ENCODE data around the gene OPCML. TPM values are rescaled to one million over a fixed set of nuclear protein-coding genes. Genes with fewer than 3 reads are reported as not detected.

OPCML gene
- total RNA-seq, 2 donors from 2014 or later = under 0.01 TPM; not detected in 1

GRCh38 chr11:133164986-133165385, 367.3 kb downstream of the OPCML start:
- 70 to 71% methylated on average over 1 to 7 of the region's 7 CpGs for WGBS, 2 donors
- Histone ChIP-seq H3K9me3 (no peaks in the 10 kb centered on the region), H3K4me3 (no peak overlapping the region), H3K27me3 (no peaks in the 10 kb centered on the region), H3K36me3 (replicated peaks in 1 of 2; ENCODE audit: insufficient read depth in 1 of 2, low read depth in 2 of 2) (no peaks in the 10 kb centered on the region), H3K27ac (no peak overlapping the region), H3K4me1 (peaks cover 13% of the 10 kb centered on the region)
- TF ChIP-seq POLR2A (IDR thresholded peaks at IDR 0.05) = no peak
- TF ChIP-seq, protein P1, sequence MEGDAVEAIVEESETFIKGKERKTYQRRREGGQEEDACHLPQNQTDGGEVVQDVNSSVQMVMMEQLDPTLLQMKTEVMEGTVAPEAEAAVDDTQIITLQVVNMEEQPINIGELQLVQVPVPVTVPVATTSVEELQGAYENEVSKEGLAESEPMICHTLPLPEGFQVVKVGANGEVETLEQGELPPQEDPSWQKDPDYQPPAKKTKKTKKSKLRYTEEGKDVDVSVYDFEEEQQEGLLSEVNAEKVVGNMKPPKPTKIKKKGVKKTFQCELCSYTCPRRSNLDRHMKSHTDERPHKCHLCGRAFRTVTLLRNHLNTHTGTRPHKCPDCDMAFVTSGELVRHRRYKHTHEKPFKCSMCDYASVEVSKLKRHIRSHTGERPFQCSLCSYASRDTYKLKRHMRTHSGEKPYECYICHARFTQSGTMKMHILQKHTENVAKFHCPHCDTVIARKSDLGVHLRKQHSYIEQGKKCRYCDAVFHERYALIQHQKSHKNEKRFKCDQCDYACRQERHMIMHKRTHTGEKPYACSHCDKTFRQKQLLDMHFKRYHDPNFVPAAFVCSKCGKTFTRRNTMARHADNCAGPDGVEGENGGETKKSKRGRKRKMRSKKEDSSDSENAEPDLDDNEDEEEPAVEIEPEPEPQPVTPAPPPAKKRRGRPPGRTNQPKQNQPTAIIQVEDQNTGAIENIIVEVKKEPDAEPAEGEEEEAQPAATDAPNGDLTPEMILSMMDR (IDR thresholded peaks at IDR 0.05) = no peak
- no peak for ATAC-seq
- DNase-seq = no peak
- intact Hi-C loops (cut with DNase I) = no loop called here

DNA sequence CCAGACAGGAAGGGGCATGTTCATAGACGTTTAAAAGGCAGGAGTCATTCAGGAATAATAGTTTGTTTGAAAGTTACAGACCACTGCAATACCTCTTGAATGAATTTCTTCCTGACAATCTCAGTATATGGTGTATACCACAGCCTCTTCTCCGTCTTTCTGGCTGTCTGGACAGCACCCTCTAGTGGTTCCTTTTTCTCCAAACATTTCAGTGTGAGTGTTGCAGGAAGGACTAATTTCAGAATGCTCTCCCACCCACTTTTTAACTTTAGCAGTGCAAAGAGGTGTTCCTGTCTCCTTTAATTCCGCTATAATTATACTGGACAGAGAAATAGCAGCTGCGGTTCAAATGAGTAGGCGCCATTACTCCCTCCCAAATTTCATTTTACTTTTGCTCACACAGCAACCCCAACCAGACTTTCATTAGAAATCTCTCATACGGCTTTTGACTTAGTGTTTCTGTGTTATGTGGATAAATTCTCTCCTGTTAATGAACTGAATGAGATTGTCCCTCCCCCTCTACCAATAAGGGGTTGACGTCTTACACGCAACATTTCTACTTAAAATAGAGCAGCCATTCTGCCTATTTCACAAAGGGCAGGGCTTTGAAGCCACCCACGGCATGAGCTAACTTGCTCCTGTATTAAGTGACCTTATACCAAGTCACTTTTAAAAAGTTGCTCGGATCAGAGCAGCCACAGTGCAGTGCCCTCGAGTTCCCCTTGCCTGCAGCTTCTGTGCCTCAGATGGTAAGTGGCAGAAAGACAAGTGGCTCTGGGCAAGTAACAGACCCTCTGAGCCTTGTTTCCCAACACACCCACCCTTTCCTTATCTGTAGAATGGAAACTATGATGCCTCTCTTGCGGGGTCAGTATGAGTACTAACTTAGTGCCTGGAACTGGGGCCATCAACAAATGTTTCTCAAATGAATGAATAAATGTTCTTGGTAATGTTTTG, 368.6 kb downstream of the OPCML start:
- no peak overlapping the region for H3K4me3 ChIP-seq
- no peaks in the 10 kb centered on the region for H3K9me3 ChIP-seq
- peaks cover 13% of the 10 kb centered on the region for H3K4me1 ChIP-seq
- intact Hi-C loops (cut with DNase I) = no loop called here
- WGBS, 2 donors = 26 to 29% methylated on average over 12 of the region's 12 CpGs
- DNase-seq = peak in 3 of 4 donors; percentile 20 to 45 (median 23)
- no peaks in the 10 kb centered on the region for H3K36me3 ChIP-seq (replicated peaks in 1 of 2; ENCODE audit: insufficient read depth in 1 of 2, low read depth in 2 of 2)
- H3K27me3 ChIP-seq = no peaks in the 10 kb centered on the region
- peak; percentile 68 for ATAC-seq
- no peak for TF ChIP-seq POLR2A (IDR thresholded peaks at IDR 0.05)
- TF ChIP-seq, protein P1 (IDR thresholded peaks at IDR 0.05) = peak; percentile 63 to 76 (median 70)
- H3K27ac ChIP-seq = no peak overlapping the region

- intact Hi-C loops (cut with DNase I) = no loop called here
- Histone ChIP-seq H3K9me3 (no peaks in the 10 kb centered on the region), H3K4me1 (peaks cover 13% of the 10 kb centered on the region), H3K4me3 (no peak overlapping the region), H3K27ac (no peak overlapping the region), H3K36me3 (replicated peaks in 1 of 2; ENCODE audit: insufficient read depth in 1 of 2, low read depth in 2 of 2) (no peaks in the 10 kb centered on the region), H3K27me3 (peaks cover 0 to 5% of the 10 kb centered on the region in 2 donors)
- WGBS, 2 donors = 18 to 22% methylated on average over 12 of the region's 12 CpGs
- ATAC-seq = peak; percentile 69
- peak; percentile 33 to 68 (median 45) for DNase-seq
- TF ChIP-seq, protein P1 (IDR thresholded peaks at IDR 0.05) = no peak
- TF ChIP-seq POLR2A (IDR thresholded peaks at IDR 0.05) = no peak
Measured at GRCh38 chr11:133162227-133162626, 370.1 kb downstream of the OPCML start.

- DNase-seq (no peak), ATAC-seq (no peak)
- H3K4me1 ChIP-seq = peaks cover 13% of the 10 kb centered on the region
- no peaks in the 10 kb centered on the region for H3K36me3 ChIP-seq (replicated peaks in 1 of 2; ENCODE audit: insufficient read depth in 1 of 2, low read depth in 2 of 2)
- intact Hi-C loops (cut with DNase I) = no loop called here
- H3K27ac ChIP-seq = no peak overlapping the region
- H3K9me3 ChIP-seq = no peaks in the 10 kb centered on the region
- 85 to 92% methylated on average over 7 of the region's 7 CpGs for WGBS, 2 donors
- H3K27me3 ChIP-seq = peaks cover 0 to 5% of the 10 kb centered on the region in 2 donors
- no peak overlapping the region for H3K4me3 ChIP-seq
- TF ChIP-seq, protein P1 (IDR thresholded peaks at IDR 0.05) = no peak
- no peak for TF ChIP-seq POLR2A (IDR thresholded peaks at IDR 0.05)
Measured at GRCh38 chr11:133160754-133161153, 371.5 kb downstream of the OPCML start.
